HEK293 (cell line): ENCODE measurements around the gene TLE5.
A peak's percentile ranks its signal among the peaks of the same experiment; 100 is the strongest.

Experiments used
- CTCF ChIA-PET: fragments of 350-600 bp; formaldehyde crosslinking; extraction: SDS; loops from one replicate; lab custom pipeline; 2021; ENCODE audit warnings: antibody characterized with exemption; lab: Yijun Ruan, JAX
- POLR2A ChIA-PET: fragments of 300-600 bp; formaldehyde crosslinking; extraction: SDS; loops from one replicate; lab custom pipeline; 2020; ENCODE audit warnings: antibody characterized with exemption, inconsistent platforms; lab: Yijun Ruan, JAX
- H3K27ac ChIP-seq: fragments of 200-500 bp; sonication (Bioruptor generic); 2 replicates; pipeline ENCODE4 v1.5.1; 2014; ENCODE audit warnings: low read depth, low read length, control low read depth, inconsistent platforms; ENCODE audit errors: extremely low read depth
- H3K36me3 ChIP-seq, 2 experiments: fragments of 200-500 bp in 1 of 2; sonication (Bioruptor generic) in 1 of 2; 1 replicate in 1 of 2; 2 replicates in 1 of 2; pipeline ENCODE4 v1.5.1; 2014 to 2017; ENCODE audit warnings: inconsistent platforms in 2 of 2, low read length in 2 of 2; ENCODE audit not compliant: control insufficient read depth in 2 of 2, insufficient read depth in 1 of 2
- H3K4me1 ChIP-seq: fragments of 200-500 bp; sonication (Bioruptor generic); 2 replicates; pipeline ENCODE4 v1.5.1; 2014; ENCODE audit warnings: mild to moderate bottlenecking, low read length, inconsistent platforms; ENCODE audit not compliant: control insufficient read depth, insufficient read depth
- H3K4me3 ChIP-seq: 2 replicates; pipeline ENCODE4 v1.5.1; 2011; ENCODE audit warnings: low read depth, mild to moderate bottlenecking, control low read depth, low read length, moderate library complexity
- H3K9me3 ChIP-seq: fragments of 200-500 bp; sonication (Bioruptor generic); 2 replicates; pipeline ENCODE4 v1.5.1; 2014; ENCODE audit warnings: low read depth, low read length, inconsistent platforms; ENCODE audit not compliant: control insufficient read depth, insufficient read depth
- PATZ1 ChIP-seq: fragments of 450-650 bp; formaldehyde crosslinking; IDR thresholded peaks from 2 replicates; pipeline ENCODE4 v1.5.1; 2016; ENCODE audit warnings: missing biosample characterization, missing genetic modification characterization
- ZBTB48 ChIP-seq: fragments of 450-650 bp; formaldehyde crosslinking; IDR thresholded peaks from 2 replicates; pipeline ENCODE4 v1.5.1; 2016; ENCODE audit warnings: missing biosample characterization, missing genetic modification characterization
- ZFP3 ChIP-seq: fragments of 450-650 bp; formaldehyde crosslinking; IDR thresholded peaks from 2 replicates; pipeline ENCODE4 v1.5.1; 2016; ENCODE audit warnings: low read depth, missing biosample characterization, missing genetic modification characterization
- ZNF155 ChIP-seq: fragments of 450-650 bp; formaldehyde crosslinking; IDR thresholded peaks from 2 replicates; pipeline ENCODE4 v1.5.1; 2016; ENCODE audit warnings: missing biosample characterization, missing genetic modification characterization
- ZNF555 ChIP-seq: fragments of 450-650 bp; formaldehyde crosslinking; conservative IDR thresholded peaks from 2 replicates; pipeline ENCODE4 v1.5.1; 2017; ENCODE audit warnings: missing biosample characterization, mild to moderate bottlenecking, missing genetic modification characterization, inconsistent platforms
- ZNF560 ChIP-seq: fragments of 450-650 bp; formaldehyde crosslinking; IDR thresholded peaks from 2 replicates; pipeline ENCODE4 v1.5.1; 2017; ENCODE audit warnings: missing biosample characterization, missing genetic modification characterization, borderline replicate concordance
- ZNF610 ChIP-seq: fragments of 450-650 bp; formaldehyde crosslinking; IDR thresholded peaks from 2 replicates; pipeline ENCODE4 v1.5.1; 2016; ENCODE audit warnings: missing biosample characterization, missing genetic modification characterization, borderline replicate concordance
- TF ChIP-seq, protein P1 (sequence below): fragments of 450-650 bp; formaldehyde crosslinking; IDR thresholded peaks from 2 replicates; pipeline ENCODE4 v1.5.1; 2017; ENCODE audit warnings: missing biosample characterization, missing genetic modification characterization
- TF ChIP-seq, protein P2 (sequence below): fragments of 450-650 bp; formaldehyde crosslinking; IDR thresholded peaks from 2 replicates; pipeline ENCODE4 v1.5.1; 2016; ENCODE audit warnings: missing biosample characterization, missing genetic modification characterization
- TF ChIP-seq, protein P3 (sequence below): fragments of 450-650 bp; formaldehyde crosslinking; IDR thresholded peaks from 2 replicates; pipeline ENCODE4 v1.5.1; 2016; ENCODE audit warnings: missing biosample characterization, missing genetic modification characterization

The TLE5 gene

GRCh38 chr19:3028305-3029064 lies 33.8 kb downstream of the TLE5 start (continued):
- no peak for TF ChIP-seq ZNF155 (tag by site-specific recombination)
- no peak for TF ChIP-seq ZNF610 (tag by site-specific recombination)
- no peak for TF ChIP-seq ZNF560 (tag by site-specific recombination)
- TF ChIP-seq, protein P1, sequence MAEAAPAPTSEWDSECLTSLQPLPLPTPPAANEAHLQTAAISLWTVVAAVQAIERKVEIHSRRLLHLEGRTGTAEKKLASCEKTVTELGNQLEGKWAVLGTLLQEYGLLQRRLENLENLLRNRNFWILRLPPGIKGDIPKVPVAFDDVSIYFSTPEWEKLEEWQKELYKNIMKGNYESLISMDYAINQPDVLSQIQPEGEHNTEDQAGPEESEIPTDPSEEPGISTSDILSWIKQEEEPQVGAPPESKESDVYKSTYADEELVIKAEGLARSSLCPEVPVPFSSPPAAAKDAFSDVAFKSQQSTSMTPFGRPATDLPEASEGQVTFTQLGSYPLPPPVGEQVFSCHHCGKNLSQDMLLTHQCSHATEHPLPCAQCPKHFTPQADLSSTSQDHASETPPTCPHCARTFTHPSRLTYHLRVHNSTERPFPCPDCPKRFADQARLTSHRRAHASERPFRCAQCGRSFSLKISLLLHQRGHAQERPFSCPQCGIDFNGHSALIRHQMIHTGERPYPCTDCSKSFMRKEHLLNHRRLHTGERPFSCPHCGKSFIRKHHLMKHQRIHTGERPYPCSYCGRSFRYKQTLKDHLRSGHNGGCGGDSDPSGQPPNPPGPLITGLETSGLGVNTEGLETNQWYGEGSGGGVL: peak; percentile 82
- TF ChIP-seq ZNF555 (tag by site-specific recombination): no peak
- TF ChIP-seq PATZ1 (tag by site-specific recombination): peak; percentile 62

DNA sequence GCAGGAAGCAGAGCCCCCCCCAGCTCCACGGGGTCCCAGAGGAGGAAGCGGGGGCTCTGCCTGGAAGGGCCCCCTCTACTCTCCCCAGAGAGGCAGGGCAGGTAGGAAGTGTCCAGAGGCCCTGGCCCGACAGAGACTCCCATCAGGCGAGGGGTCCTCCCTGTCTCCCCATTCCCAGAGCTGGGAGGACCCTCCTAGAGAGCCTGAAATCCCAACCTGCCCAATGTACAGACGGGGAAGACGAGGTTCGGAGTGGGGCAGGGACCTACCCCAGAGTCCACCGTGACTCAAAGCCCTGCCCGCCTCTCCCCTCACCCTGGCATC lies 34.4 kb downstream of the TLE5 start:
- H3K4me3 ChIP-seq: no peak overlapping the region
- no peaks in the 10 kb centered on the region for H3K9me3 ChIP-seq
- TF ChIP-seq, protein P2, sequence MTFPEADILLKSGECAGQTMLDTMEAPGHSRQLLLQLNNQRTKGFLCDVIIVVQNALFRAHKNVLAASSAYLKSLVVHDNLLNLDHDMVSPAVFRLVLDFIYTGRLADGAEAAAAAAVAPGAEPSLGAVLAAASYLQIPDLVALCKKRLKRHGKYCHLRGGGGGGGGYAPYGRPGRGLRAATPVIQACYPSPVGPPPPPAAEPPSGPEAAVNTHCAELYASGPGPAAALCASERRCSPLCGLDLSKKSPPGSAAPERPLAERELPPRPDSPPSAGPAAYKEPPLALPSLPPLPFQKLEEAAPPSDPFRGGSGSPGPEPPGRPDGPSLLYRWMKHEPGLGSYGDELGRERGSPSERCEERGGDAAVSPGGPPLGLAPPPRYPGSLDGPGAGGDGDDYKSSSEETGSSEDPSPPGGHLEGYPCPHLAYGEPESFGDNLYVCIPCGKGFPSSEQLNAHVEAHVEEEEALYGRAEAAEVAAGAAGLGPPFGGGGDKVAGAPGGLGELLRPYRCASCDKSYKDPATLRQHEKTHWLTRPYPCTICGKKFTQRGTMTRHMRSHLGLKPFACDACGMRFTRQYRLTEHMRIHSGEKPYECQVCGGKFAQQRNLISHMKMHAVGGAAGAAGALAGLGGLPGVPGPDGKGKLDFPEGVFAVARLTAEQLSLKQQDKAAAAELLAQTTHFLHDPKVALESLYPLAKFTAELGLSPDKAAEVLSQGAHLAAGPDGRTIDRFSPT: peak; percentile 71
- TF ChIP-seq ZFP3 (tag by site-specific recombination): no peak
- no peaks in the 10 kb centered on the region; the same call in 1 of the 2 replicates for H3K4me1 ChIP-seq
- H3K36me3 ChIP-seq: no peaks in the 10 kb centered on the region
- ChIA-PET CTCF (interaction anchor here (0.5 to 0.8 kb wide), 2 partner anchors 13 to 134 kb away, joined by 3 to 4 read pairs; no protein-coding TSS in a partner anchor), POLR2A (interaction anchor here (0.9 kb wide), 1 partner anchor 25 kb away, joined by 4 read pairs; no protein-coding TSS in a partner anchor)
- H3K27ac ChIP-seq: no peak overlapping the region

GRCh38 chr19:3027292-3027691 lies 35.0 kb downstream of the TLE5 start:
- Histone ChIP-seq H3K36me3 (no peaks in the 10 kb centered on the region), H3K9me3 (no peaks in the 10 kb centered on the region), H3K4me3 (no peak overlapping the region), H3K4me1 (no peaks in the 10 kb centered on the region; the same call in 1 of the 2 replicates), H3K27ac (no peak overlapping the region)
- POLR2A ChIA-PET: interaction anchor here (0.9 to 1.0 kb wide), 2 partner anchors 9 to 26 kb away, joined by 4 to 5 read pairs; no protein-coding TSS in a partner anchor
- TF ChIP-seq ZBTB48 (tag by site-specific recombination): peak; percentile 56
- TF ChIP-seq, protein P3, sequence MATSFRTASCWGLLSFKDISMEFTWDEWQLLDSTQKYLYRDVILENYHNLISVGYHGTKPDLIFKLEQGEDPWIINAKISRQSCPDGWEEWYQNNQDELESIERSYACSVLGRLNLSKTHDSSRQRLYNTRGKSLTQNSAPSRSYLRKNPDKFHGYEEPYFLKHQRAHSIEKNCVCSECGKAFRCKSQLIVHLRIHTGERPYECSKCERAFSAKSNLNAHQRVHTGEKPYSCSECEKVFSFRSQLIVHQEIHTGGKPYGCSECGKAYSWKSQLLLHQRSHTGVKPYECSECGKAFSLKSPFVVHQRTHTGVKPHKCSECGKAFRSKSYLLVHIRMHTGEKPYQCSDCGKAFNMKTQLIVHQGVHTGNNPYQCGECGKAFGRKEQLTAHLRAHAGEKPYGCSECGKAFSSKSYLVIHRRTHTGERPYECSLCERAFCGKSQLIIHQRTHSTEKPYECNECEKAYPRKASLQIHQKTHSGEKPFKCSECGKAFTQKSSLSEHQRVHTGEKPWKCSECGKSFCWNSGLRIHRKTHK: no peak
- CTCF ChIA-PET: interaction anchor here (0.8 to 1.0 kb wide), 2 partner anchors 14 to 48 kb away, joined by 3 read pairs; no protein-coding TSS in a partner anchor
